Activated CD8-positive, alpha-beta T cell treated with anti-CD3 and anti-CD28 coated beads, Interleukin-2, amount 10 ng/mL, durations not matched to agents 7 days and 5 days (primary cell): ENCODE results near the gene EDN2. TPM values are rescaled to one million over a fixed set of nuclear protein-coding genes. Genes with fewer than 3 reads are reported as not detected.

ENCODE experiments used
- ATAC-seq: fragments of 150-1000 bp; cut with Tn5 transposase; one replicate; pipeline ENCODE4 v1.10.0; 2021; ENCODE audit warnings: moderate library complexity
- CTCF ChIA-PET: fragments of 350-600 bp; sonication (Branson Sonifier 250); formaldehyde crosslinking; loops from one replicate; lab custom pipeline; 2021; ENCODE audit warnings: antibody characterized with exemption; lab: Charles Lee
- POLR2A ChIA-PET: fragments of 350-600 bp; sonication (Branson Sonifier 250); formaldehyde crosslinking; loops from one replicate; lab custom pipeline; 2021; ENCODE audit warnings: antibody characterized with exemption; lab: Charles Lee
- DNase-seq: peaks from one replicate; pipeline ENCODE4 v3.0.0-alpha.2; 2020
- H3K27ac Mint-ChIP-seq: one replicate; pipeline ENCODE4 v1.8.0; 2021; ENCODE audit warnings: mild to moderate bottlenecking, mixed read lengths
- H3K27me3 Mint-ChIP-seq: one replicate; pipeline ENCODE4 v1.8.0; 2021; ENCODE audit warnings: low read depth, mixed read lengths
- H3K36me3 Mint-ChIP-seq: one replicate; pipeline ENCODE4 v1.8.0; 2021; ENCODE audit warnings: low read depth, mixed read lengths
- H3K4me1 Mint-ChIP-seq: one replicate; pipeline ENCODE4 v1.8.0; 2021; ENCODE audit warnings: low read depth, mixed read lengths
- H3K4me3 Mint-ChIP-seq: one replicate; pipeline ENCODE4 v1.8.0; 2021; ENCODE audit warnings: mild to moderate bottlenecking, mixed read lengths
- H3K9me3 Mint-ChIP-seq: one replicate; pipeline ENCODE4 v1.8.0; 2022; ENCODE audit warnings: mixed read lengths; ENCODE audit not compliant: insufficient read depth
- total RNA-seq, 2 experiments: library from RNA; stranded (reverse); gene quantifications; one replicate each; pipeline ENCODE4 v1.2.3, GENCODE V29; 2021

Gene EDN2
- total RNA-seq, 2 experiments from 2014 or later = not detected

DNA sequence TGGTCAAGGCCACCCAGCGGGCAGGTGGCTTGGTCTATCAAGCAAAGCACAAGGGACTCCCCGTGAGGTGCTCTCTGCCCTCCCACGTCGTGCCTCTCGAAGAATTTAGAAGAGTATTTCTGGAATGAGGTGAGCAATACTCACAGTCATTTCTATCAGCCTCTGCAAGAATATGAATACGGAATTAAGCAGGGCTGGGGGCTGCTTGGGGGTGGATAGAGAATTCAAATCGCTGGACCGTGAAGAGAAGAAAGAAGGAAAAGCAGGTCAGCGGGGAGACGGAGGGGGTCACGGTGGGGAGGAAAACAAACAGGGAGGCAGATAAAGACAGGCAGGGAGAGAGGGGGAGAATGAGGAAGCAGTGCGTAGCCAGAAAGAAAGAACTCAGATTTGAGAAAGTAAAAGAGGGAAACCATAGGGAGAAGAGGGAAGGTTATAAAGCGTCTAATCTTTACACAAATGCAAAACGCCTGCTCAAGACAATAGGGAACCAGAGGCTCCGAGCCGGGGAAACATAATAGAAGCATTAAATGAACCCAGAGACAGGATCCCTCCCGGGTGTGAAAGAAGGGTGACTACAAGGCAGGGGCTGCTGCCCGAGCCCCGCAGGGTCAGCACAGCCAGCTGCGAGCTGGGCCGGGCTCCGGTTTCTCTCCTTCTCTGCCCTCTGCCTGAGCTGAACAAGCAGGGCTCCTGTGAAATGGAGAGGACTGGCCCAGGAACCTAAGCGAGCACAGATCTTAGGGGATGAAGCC lies 2.1 kb upstream of the EDN2 start:
- ChIA-PET POLR2A (no interaction called here), CTCF (no interaction called here)
- H3K27ac Mint-ChIP-seq = no peak overlapping the region
- DNase-seq (no peak), ATAC-seq (no peak)
- no peaks in the 10 kb centered on the region for H3K9me3 Mint-ChIP-seq
- peaks cover 25% of the 10 kb centered on the region for H3K27me3 Mint-ChIP-seq
- no peaks in the 10 kb centered on the region for H3K36me3 Mint-ChIP-seq
- no peak overlapping the region for H3K4me3 Mint-ChIP-seq
- peaks cover 3% of the 10 kb centered on the region for H3K4me1 Mint-ChIP-seq

GRCh38 chr1:41486053-41486370 lies 1.5 kb upstream of the EDN2 start:
- no peaks in the 10 kb centered on the region for H3K9me3 Mint-ChIP-seq
- CTCF ChIA-PET = no interaction called here
- ATAC-seq = no peak
- H3K27me3 Mint-ChIP-seq = peaks cover 25% of the 10 kb centered on the region
- H3K4me1 Mint-ChIP-seq = peaks cover 3% of the 10 kb centered on the region
- H3K27ac Mint-ChIP-seq = no peak overlapping the region
- H3K36me3 Mint-ChIP-seq = no peaks in the 10 kb centered on the region
- POLR2A ChIA-PET = no interaction called here
- no peak overlapping the region for H3K4me3 Mint-ChIP-seq
- no peak for DNase-seq

DNA sequence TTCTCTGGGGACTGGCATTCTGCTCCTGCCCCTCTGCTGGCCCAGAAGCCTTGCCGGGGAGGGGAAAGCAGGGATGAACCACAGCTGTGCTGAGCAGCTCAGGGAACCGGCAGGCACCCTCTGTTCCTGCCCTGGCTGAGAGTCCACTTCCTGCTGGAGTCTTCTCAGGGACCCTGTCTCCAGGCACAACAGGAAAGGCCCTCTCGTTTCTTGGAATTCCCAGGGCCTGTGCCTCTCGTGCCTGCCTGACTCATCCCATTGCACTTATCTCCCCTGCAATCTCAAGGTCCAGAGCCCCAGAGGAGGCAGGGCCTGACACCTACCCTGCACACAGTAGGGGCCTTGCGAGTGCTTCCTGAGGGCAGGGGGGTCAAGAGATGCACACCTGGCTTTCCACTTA lies 1.1 kb upstream of the EDN2 start:
- no peak for ATAC-seq
- no peaks in the 10 kb centered on the region for H3K9me3 Mint-ChIP-seq
- H3K27ac Mint-ChIP-seq = no peak overlapping the region
- H3K4me3 Mint-ChIP-seq = no peak overlapping the region
- H3K36me3 Mint-ChIP-seq = no peaks in the 10 kb centered on the region
- H3K27me3 Mint-ChIP-seq = peaks cover 25% of the 10 kb centered on the region
- ChIA-PET POLR2A (no interaction called here), CTCF (no interaction called here)
- no peak for DNase-seq
- peaks cover 3% of the 10 kb centered on the region for H3K4me1 Mint-ChIP-seq

DNA sequence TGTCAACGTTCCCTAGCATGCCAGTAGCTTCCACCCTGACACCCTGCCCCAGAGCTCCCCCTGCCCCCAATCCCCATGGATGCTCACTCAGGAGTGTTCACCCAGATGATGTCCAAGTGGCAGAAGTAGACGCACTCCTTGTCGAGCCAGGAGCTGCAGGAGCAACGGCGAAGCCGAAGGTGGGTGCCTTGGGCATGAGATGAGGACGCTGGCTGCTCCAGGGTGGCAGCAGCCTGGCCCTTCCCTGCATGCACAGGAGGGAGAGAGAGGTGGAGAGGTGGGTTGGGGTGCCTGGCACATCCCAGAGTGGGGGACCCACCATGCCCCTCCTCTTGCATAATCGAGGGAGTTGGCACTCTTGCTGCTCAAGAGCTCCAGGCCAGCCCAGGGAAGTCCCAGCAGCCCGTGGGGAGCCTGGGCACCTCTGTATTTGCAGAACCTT lies 502 bp downstream of the EDN2 start:
- H3K27me3 Mint-ChIP-seq = peaks cover 21% of the 10 kb centered on the region
- peaks cover 3% of the 10 kb centered on the region for H3K4me1 Mint-ChIP-seq
- POLR2A ChIA-PET = no interaction called here

GRCh38 chr1:41483001-41483850 lies 1.3 kb downstream of the EDN2 start:
- no peak for DNase-seq
- H3K4me1 Mint-ChIP-seq = peaks cover 3% of the 10 kb centered on the region
- no peak overlapping the region for H3K27ac Mint-ChIP-seq
- H3K9me3 Mint-ChIP-seq = no peaks in the 10 kb centered on the region
- ChIA-PET CTCF (interaction anchor here (1.7 to 2.5 kb wide), 2 partner anchors 10 to 14 kb away, joined by 3 to 11 read pairs; no protein-coding TSS in a partner anchor), POLR2A (interaction anchor here (0.6 kb wide), 1 partner anchor 36 kb away, joined by 3 read pairs; no protein-coding TSS in a partner anchor)
- no peak for ATAC-seq
- no peaks in the 10 kb centered on the region for H3K36me3 Mint-ChIP-seq
- peaks cover 17% of the 10 kb centered on the region for H3K27me3 Mint-ChIP-seq
- H3K4me3 Mint-ChIP-seq = no peak overlapping the region

More for the DNA sequence above, 502 bp downstream of the EDN2 start:
- CTCF ChIA-PET = interaction anchor here (0.7 to 2.5 kb wide), 4 partner anchors 9 to 23 kb away, joined by 3 to 11 read pairs (median 3); no protein-coding TSS in a partner anchor
- DNase-seq (no peak), ATAC-seq (no peak)
- H3K9me3 Mint-ChIP-seq = no peaks in the 10 kb centered on the region
- no peaks in the 10 kb centered on the region for H3K36me3 Mint-ChIP-seq
- H3K4me3 Mint-ChIP-seq = no peak overlapping the region
- H3K27ac Mint-ChIP-seq = no peak overlapping the region

- no peak overlapping the region for H3K4me3 Mint-ChIP-seq
- H3K9me3 Mint-ChIP-seq = no peaks in the 10 kb centered on the region
- DNase-seq = no peak
- H3K4me1 Mint-ChIP-seq = peaks cover 3% of the 10 kb centered on the region
- peaks cover 13% of the 10 kb centered on the region for H3K27me3 Mint-ChIP-seq
- ChIA-PET CTCF (interaction anchor here (2.5 kb wide), 1 partner anchor 11 kb away, joined by 11 read pairs; no protein-coding TSS in a partner anchor), POLR2A (no interaction called here)
- no peaks in the 10 kb centered on the region for H3K36me3 Mint-ChIP-seq
- H3K27ac Mint-ChIP-seq = no peak overlapping the region
- ATAC-seq = no peak
These were observed 2.3 kb downstream of the EDN2 start for GRCh38 chr1:41482001-41482765.

DNA sequence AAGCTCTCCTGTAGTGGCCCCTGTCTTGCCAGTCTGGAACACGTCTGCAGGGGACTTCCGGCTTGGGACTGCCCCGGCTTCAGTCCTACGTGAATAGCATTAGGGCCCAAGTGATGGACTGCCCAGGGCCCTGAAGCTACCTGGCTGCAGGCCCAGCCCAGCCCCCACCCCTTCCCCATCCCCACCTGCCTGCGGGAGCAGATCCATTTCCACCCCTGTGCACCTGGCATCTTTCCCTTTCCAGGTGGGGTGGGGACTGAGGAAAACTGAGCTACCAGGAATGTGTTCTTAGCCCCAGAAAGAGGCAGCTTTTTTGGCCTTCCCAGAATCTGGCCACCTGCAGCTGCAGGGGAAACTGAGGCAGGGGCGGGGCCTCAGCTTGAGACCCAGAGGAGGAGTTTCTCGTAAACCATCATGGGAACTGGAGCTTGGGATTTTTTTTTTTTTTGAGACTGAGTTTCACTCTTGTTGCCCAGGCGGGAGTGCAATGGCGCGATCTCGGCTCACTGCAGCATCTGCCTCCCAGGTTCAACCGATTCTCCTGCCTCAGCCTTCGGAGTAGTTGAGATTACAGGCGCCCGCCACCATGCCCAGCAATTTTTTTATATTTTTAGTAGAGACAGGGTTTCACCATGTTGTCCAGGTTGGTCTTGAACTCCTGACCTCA lies 3.2 kb downstream of the EDN2 start:
- H3K27me3 Mint-ChIP-seq = peaks cover 7% of the 10 kb centered on the region
- ATAC-seq = no peak

DNA sequence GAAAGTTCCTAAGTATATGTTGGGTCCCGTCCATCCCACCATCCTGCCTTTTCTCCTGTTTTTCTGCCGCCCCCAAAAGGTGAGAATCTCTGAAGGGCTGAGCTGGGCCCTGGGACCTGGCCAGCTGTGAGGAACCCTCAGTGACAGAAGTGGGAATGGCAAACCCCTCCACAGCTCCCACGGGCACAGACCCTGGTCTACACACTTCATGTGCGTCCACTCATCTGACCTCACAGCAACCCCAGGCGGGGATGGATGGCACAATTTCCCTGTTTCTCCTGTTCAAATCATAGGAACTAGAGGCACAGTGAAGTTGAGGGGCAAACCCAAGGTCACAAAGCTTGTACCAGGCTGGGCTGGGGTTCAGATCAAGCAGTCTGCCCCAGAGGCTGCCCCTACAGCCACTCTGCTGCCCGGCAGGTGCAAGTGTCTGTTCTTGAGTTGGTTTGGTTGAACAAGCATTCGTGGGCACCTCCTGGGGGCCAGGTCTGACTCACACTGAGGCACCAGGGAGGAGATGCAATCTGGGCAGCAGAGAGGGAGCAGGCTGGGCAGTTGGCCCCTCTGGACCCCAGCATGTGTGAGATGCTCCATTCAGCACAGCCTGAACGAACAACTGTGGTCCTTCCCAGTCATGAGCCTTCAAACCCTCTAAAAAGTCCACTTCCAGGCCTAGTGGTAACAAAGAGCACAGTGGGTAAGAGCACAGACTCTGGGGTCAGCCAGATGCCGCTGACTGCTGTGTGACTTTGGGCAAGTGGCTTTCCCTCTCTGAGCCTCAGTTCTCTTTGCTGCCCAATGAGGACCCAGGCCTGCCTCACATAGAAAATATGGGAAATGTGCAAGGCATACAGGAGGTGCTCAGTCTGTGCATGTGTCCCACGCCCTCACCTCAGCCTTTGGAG lies 4.0 kb downstream of the EDN2 start:
- H3K4me3 Mint-ChIP-seq = no peak overlapping the region
- H3K27me3 Mint-ChIP-seq = peaks cover 2% of the 10 kb centered on the region
- H3K27ac Mint-ChIP-seq = no peak overlapping the region
- no peaks in the 10 kb centered on the region for H3K9me3 Mint-ChIP-seq
- H3K4me1 Mint-ChIP-seq = peaks cover 3% of the 10 kb centered on the region
- ChIA-PET CTCF (interaction anchor here (3.3 kb wide), 1 partner anchor 12 kb away, joined by 12 read pairs; no protein-coding TSS in a partner anchor), POLR2A (no interaction called here)
- no peak for DNase-seq
- ATAC-seq = no peak
- H3K36me3 Mint-ChIP-seq = no peaks in the 10 kb centered on the region

More for the DNA sequence above, 3.2 kb downstream of the EDN2 start:
- Mint-ChIP-seq H3K27ac (no peak overlapping the region), H3K4me1 (peaks cover 3% of the 10 kb centered on the region), H3K4me3 (no peak overlapping the region), H3K36me3 (no peaks in the 10 kb centered on the region), H3K9me3 (no peaks in the 10 kb centered on the region)
- ChIA-PET POLR2A (no interaction called here), CTCF (interaction anchor here (2.5 to 3.3 kb wide), 2 partner anchors 11 to 12 kb away, joined by 11 to 12 read pairs; no protein-coding TSS in a partner anchor)
- no peak for DNase-seq

GRCh38 chr1:41479808-41480160 lies 4.7 kb downstream of the EDN2 start:
- H3K27ac Mint-ChIP-seq = no peak overlapping the region
- ATAC-seq (no peak), DNase-seq (no peak)
- H3K9me3 Mint-ChIP-seq = no peaks in the 10 kb centered on the region
- peaks cover 3% of the 10 kb centered on the region for H3K4me1 Mint-ChIP-seq
- POLR2A ChIA-PET = no interaction called here
- CTCF ChIA-PET = interaction anchor here (3.3 kb wide), 1 partner anchor 13 kb away, joined by 12 read pairs; no protein-coding TSS in a partner anchor
- H3K4me3 Mint-ChIP-seq = no peak overlapping the region
- H3K27me3 Mint-ChIP-seq = no peaks in the 10 kb centered on the region
- no peaks in the 10 kb centered on the region for H3K36me3 Mint-ChIP-seq

GRCh38 chr1:41479000-41479807 lies 5.3 kb downstream of the EDN2 start:
- no peaks in the 10 kb centered on the region for H3K36me3 Mint-ChIP-seq
- H3K4me3 Mint-ChIP-seq = no peak overlapping the region
- POLR2A ChIA-PET = no interaction called here
- no peak for ATAC-seq
- H3K4me1 Mint-ChIP-seq = peaks cover 3% of the 10 kb centered on the region
- CTCF ChIA-PET = interaction anchor here (3.3 kb wide), 1 partner anchor 13 kb away, joined by 12 read pairs; no protein-coding TSS in a partner anchor
- no peaks in the 10 kb centered on the region for H3K9me3 Mint-ChIP-seq
- H3K27ac Mint-ChIP-seq = no peak overlapping the region
- DNase-seq = no peak
- H3K27me3 Mint-ChIP-seq = no peaks in the 10 kb centered on the region
